ENCODE measurements around the gene LY6G6F.

DNA sequence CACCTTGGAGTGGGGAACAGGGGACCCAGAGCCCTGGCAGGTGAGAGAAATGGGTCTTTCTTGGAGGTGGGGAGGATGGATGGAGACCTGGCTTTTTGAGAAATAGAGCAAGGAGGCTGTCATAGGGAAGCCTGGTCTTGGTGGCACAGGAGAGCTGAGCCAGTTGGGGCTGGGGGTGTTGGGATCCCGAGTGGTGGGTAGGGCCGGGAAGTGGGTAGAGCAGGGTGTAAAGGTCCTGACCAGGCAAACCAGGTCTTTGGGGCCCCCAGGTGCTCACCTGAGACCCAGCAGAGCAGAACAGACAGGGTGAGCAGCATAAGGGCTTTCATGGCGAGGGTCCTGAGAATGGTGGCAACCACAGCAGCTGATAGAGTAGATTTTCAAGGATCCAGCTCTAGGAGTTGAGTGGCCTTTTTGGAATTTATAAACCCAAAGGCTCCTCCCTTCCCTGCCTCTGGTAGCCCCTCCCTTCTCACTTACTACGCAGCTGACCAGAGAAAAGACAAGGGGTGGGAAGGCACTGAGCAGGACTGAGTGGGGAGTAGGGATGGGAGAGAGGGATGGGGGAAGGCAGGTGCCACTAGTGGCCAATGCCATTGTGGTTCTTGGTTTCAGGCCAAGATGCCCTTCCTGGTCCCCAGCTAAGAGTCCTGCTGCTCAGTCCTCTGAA lies 14.8 kb downstream of the LY6G6F start, which contains the start of gene LY6G6C:
- TF ChIP-seq GATA2 (IDR thresholded peaks at IDR 0.05; ENCODE audit: low read depth, low read length) (no peak), GATA3 (IDR thresholded peaks at IDR 0.05; ENCODE audit: low read depth, low read length) (no peak)

All from SH-SY5Y (cell line).